ENCODE measurements around the gene UMODL1.

UMODL1 gene

DNA sequence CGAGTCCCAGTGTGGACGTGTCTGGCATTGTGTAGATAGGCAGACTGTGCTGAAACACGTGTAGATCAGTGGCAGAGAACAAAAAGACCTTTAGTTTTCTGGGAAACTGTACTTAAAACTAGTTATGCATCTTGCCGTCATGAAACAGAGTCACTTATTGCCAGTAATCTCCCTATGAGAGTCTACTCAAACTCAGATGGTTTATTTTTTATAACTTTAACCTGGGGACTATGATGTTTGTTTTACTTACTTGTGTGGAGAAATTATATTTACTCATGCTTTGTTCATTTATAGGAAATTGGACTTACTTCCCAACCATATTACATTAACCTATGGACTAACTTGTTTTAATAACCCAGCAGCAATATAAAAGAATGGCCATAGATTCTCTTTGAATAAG lies 93.7 kb downstream of the UMODL1 start:
- H3K4me3 ChIP-seq (ENCODE audit: low read depth, low read length), result no peak overlapping the region
- TF ChIP-seq, protein P1, sequence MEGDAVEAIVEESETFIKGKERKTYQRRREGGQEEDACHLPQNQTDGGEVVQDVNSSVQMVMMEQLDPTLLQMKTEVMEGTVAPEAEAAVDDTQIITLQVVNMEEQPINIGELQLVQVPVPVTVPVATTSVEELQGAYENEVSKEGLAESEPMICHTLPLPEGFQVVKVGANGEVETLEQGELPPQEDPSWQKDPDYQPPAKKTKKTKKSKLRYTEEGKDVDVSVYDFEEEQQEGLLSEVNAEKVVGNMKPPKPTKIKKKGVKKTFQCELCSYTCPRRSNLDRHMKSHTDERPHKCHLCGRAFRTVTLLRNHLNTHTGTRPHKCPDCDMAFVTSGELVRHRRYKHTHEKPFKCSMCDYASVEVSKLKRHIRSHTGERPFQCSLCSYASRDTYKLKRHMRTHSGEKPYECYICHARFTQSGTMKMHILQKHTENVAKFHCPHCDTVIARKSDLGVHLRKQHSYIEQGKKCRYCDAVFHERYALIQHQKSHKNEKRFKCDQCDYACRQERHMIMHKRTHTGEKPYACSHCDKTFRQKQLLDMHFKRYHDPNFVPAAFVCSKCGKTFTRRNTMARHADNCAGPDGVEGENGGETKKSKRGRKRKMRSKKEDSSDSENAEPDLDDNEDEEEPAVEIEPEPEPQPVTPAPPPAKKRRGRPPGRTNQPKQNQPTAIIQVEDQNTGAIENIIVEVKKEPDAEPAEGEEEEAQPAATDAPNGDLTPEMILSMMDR (IDR thresholded peaks at IDR 0.05; ENCODE audit: borderline replicate concordance, insufficient read depth, low read depth, low read length), result no peak

DNA sequence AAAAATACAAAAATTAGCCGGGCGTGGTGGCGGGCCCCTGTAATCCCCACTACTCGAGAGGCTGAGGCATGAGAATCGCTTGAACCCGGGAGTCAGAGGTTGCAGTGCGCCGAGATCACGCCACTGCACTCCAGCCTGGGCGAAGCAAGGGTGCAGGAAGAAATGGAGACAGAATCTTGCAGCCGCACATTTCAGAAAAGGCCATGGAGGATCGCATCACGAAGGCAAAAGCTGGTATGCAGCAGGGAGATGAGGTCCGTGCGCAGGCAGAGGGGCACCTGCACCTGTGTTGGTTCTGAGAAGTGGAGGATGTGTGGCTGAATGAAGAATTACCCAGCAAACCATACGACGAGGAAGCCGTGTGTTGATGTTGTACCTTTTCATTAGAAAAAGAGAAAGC lies 94.8 kb downstream of the UMODL1 start:
- TF ChIP-seq, protein P1 (IDR thresholded peaks at IDR 0.05; ENCODE audit: borderline replicate concordance, insufficient read depth, low read depth, low read length), result no peak
- no peak overlapping the region for H3K4me3 ChIP-seq (ENCODE audit: low read depth, low read length)

DNA sequence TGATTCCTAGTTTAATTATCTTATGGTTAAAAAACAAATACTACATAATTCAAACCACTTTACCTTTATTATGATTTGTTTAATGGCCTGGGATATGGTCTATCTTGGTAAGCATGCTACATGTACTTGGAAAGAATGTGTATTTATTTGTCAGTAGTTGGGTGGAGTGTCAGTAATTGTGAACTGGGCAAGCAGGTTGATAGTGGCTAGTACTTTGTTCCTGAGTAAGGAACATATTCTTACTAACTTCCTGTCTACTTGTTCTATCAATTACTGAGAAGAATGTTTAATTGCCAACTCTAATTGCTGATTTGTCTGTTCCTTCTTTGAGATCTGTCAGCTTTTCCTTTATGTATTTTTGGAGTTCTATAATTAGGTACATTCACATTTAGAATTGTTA lies 98.6 kb downstream of the UMODL1 start:
- TF ChIP-seq, protein P1 (IDR thresholded peaks at IDR 0.05; ENCODE audit: borderline replicate concordance, insufficient read depth, low read depth, low read length), result no peak
- no peak overlapping the region for H3K4me3 ChIP-seq (ENCODE audit: low read depth, low read length)

DNA sequence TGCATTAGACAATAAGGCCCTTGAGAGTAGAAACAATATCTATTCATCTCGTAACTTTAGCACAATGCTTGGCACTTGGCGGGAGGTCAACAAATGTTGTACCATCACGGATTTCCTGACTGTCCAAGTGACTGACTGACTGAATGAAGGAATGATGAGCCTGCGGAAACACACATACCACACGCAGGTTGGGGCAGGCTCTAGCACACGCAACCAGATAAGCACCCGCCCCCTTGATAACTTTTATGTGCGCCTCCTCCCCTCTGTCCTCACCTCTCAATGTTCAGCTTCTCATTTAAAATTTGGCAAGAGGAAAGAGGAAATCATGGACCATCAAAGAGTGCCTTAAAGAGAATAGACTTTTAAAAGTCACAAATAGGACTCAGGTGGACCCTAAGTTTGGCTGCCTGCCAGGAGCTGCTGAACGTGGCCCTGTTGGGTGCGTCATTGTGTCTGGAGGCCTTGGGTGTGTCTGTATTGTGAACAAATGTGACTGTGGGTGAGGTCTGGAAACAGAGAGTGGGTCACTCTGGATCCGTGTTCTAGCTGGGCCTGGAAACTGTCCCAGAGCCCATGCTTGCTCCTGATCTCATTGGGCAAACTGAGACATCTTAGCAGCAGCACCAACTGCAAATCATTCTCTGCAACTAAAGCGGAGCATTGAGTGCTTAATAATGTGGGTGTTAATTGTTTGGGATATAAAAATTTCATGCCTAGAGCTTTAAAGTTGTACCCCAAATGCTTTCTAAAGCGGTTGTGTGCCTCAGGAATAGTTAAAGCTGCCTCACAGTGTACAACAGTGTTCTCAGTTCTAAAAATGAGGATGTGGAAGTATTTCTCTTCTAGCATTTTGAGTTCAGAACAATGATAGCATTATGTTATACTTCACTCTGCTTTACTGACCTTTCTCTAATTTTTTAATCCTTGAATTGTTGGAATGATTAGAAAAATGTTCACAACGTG lies 100.3 kb downstream of the UMODL1 start:
- H3K4me3 ChIP-seq (ENCODE audit: low read depth, low read length), result no peak overlapping the region

DNA sequence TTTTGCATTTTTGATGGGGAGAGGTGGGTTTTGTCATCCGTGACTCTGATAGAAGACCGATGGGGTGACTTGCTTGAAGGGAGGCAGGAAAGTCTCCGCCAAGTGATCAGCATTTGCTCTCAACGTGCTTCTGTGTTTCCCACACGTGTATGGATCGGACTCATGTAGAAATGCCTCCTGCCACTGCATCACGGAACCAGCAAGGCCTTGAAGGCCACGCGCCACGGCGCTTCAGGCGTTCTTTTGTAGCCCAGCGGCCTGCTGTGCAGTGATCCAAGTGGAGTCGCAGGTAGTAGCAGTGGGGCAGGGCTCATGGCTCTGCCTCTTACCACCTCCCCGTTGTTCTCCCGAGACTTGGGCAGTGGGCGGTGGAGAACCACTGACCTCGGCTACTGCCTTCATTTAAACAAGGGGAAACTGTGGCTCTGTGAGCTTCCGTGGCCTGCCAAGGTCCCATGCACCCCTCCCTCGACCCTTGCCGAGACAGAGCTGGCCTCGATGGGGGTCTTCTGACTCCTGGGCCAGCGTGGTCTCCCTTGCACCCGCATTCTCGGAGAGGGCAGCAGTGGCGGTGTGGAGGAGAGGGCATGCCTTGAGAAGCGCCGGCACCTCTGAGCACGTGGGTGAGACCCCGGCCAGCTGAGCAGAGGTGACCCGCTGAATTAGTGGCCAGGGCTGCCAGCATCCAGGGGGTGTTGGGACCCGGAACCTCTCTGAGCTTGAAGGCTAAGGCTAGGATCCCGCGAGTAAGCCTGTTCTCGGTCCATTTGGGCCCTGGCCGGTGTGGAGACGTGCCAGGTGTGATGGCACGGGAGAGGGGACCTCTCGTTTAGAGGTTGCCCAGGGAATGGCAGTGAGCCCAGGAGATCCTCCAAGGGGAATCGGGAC lies 101.7 kb downstream of the UMODL1 start:
- no peak overlapping the region for H3K4me3 ChIP-seq (ENCODE audit: low read depth, low read length)
- TF ChIP-seq, protein P1 (IDR thresholded peaks at IDR 0.05; ENCODE audit: borderline replicate concordance, insufficient read depth, low read depth, low read length), result no peak

More for the DNA sequence above, 100.3 kb downstream of the UMODL1 start:
- TF ChIP-seq, protein P1 (IDR thresholded peaks at IDR 0.05; ENCODE audit: borderline replicate concordance, insufficient read depth, low read depth, low read length), result no peak

DNA sequence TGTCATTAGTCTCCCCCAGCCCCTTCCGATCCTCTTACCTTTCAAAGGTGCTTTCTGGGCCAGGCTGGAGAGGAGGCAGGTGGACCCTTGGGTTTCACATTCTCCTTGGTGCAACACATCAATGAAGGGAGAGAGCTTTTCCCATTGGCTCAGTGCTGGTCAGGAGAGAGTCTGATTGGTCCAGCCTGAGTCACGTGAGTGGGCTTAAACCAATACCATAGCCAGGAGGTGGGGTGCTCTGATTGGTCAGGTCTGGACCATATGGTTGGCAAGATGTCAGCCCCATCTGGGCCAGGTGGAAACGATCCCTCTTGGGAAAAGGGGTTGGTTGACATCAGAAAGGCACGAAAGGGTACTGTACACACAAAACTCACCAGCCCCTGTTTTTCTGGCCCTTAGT lies 103.1 kb downstream of the UMODL1 start:
- H3K4me3 ChIP-seq (ENCODE audit: low read depth, low read length), result no peak overlapping the region
- TF ChIP-seq, protein P1 (IDR thresholded peaks at IDR 0.05; ENCODE audit: borderline replicate concordance, insufficient read depth, low read depth, low read length), result no peak
